ENCODE measurements around the gene COL21A1.

Gene COL21A1

DNA sequence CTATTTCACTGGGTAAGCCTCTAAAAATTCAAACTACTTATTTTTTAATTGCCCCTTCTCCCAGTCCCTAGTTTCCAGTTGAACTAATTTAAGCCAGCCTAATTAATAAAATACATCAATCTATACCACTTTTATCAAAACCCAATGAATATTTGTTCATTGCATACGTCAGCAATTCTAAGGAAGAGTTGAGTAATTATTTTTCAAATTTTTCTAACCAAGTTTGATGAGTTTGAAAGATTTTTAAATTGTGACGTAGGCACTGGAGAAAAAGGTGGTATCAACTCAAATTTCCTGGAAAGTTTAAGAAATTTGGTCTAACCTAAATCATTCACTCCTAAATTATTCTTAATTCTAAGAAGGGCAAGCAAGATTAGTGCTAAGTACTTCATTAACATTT, 35.7 kb downstream of the COL21A1 start:
- no peaks in the 10 kb centered on the region for H3K9me3 ChIP-seq (ENCODE audit: control insufficient read depth, low read length)
- TF ChIP-seq, protein P1, sequence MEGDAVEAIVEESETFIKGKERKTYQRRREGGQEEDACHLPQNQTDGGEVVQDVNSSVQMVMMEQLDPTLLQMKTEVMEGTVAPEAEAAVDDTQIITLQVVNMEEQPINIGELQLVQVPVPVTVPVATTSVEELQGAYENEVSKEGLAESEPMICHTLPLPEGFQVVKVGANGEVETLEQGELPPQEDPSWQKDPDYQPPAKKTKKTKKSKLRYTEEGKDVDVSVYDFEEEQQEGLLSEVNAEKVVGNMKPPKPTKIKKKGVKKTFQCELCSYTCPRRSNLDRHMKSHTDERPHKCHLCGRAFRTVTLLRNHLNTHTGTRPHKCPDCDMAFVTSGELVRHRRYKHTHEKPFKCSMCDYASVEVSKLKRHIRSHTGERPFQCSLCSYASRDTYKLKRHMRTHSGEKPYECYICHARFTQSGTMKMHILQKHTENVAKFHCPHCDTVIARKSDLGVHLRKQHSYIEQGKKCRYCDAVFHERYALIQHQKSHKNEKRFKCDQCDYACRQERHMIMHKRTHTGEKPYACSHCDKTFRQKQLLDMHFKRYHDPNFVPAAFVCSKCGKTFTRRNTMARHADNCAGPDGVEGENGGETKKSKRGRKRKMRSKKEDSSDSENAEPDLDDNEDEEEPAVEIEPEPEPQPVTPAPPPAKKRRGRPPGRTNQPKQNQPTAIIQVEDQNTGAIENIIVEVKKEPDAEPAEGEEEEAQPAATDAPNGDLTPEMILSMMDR (IDR thresholded peaks at IDR 0.05), result no peak
- H2AFZ ChIP-seq, result no peak overlapping the region
- no peaks in the 10 kb centered on the region for H3K4me1 ChIP-seq
- H3K79me2 ChIP-seq, result no peaks in the 10 kb centered on the region
- no peak overlapping the region for H3K4me3 ChIP-seq (ENCODE audit: low read depth, low read length)
- no peak overlapping the region for H3K27ac ChIP-seq
- H3K36me3 ChIP-seq (ENCODE audit: control insufficient read depth, insufficient read depth, low read length), result no peaks in the 10 kb centered on the region
- no peak overlapping the region for H3K4me2 ChIP-seq (ENCODE audit: low read length)
- H3K27me3 ChIP-seq (ENCODE audit: control insufficient read depth, insufficient read depth, low read length), result no peaks in the 10 kb centered on the region
- no peak overlapping the region for H3K9ac ChIP-seq

DNA sequence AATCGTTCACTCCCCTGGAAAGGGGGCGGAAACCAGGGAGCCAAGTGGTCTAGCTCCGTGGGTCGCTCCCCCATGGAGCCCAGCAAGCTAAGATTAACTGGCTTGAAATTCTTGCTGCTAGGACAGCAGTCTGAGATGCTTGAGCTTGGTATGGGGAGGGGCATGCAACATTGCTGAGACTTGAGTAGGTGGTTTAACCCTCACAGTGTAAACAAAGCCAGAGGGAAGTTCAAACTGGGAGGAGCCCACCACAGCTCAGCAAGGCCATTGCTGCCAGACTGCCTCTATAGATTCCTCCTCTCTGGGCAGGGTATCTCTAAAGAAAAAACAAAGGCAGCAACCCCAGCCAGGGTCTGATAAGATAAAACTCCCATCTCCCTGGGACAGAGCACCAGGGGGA, 43.2 kb downstream of the COL21A1 start:
- H3K9me3 ChIP-seq (ENCODE audit: control insufficient read depth, low read length), result no peaks in the 10 kb centered on the region
- no peak overlapping the region for H3K4me3 ChIP-seq (ENCODE audit: low read depth, low read length)
- H3K27me3 ChIP-seq (ENCODE audit: control insufficient read depth, insufficient read depth, low read length), result no peaks in the 10 kb centered on the region
- H3K4me2 ChIP-seq (ENCODE audit: low read length), result no peak overlapping the region
- no peaks in the 10 kb centered on the region for H3K36me3 ChIP-seq (ENCODE audit: control insufficient read depth, insufficient read depth, low read length)
- no peak overlapping the region for H3K27ac ChIP-seq
- no peak overlapping the region for H3K9ac ChIP-seq
- no peaks in the 10 kb centered on the region for H3K4me1 ChIP-seq
- H3K79me2 ChIP-seq, result no peaks in the 10 kb centered on the region
- no peak overlapping the region for H2AFZ ChIP-seq
- TF ChIP-seq, protein P1 (IDR thresholded peaks at IDR 0.05), result no peak

DNA sequence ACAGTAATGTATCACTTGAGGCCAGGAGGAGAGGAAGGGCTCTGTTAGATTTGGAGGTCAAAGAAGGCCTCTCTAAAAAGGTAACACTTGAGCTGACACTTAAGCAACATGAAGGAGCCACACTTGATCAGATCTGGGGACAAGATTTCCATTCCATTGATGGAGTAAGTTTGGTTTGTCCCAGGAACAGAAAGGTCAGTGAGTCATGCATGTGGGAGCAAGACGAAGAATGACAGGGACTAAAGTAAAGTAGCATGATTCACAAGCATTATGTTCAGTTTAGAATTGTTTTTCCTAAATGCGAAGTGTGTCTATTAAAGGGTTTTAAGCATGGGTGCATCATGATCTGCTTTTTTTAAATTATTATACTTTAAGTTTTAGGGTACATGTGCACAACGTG, 47.4 kb downstream of the COL21A1 start:
- H3K4me1 ChIP-seq, result no peaks in the 10 kb centered on the region
- H3K27me3 ChIP-seq (ENCODE audit: control insufficient read depth, insufficient read depth, low read length), result no peaks in the 10 kb centered on the region
- no peak overlapping the region for H2AFZ ChIP-seq
- no peaks in the 10 kb centered on the region for H3K9me3 ChIP-seq (ENCODE audit: control insufficient read depth, low read length)
- no peak overlapping the region for H3K27ac ChIP-seq
- no peaks in the 10 kb centered on the region for H3K36me3 ChIP-seq (ENCODE audit: control insufficient read depth, insufficient read depth, low read length)
- no peak overlapping the region for H3K4me3 ChIP-seq (ENCODE audit: low read depth, low read length)
- no peak overlapping the region for H3K4me2 ChIP-seq (ENCODE audit: low read length)
- H3K9ac ChIP-seq, result no peak overlapping the region
- no peaks in the 10 kb centered on the region for H3K79me2 ChIP-seq
- TF ChIP-seq, protein P1 (IDR thresholded peaks at IDR 0.05), result no peak

DNA sequence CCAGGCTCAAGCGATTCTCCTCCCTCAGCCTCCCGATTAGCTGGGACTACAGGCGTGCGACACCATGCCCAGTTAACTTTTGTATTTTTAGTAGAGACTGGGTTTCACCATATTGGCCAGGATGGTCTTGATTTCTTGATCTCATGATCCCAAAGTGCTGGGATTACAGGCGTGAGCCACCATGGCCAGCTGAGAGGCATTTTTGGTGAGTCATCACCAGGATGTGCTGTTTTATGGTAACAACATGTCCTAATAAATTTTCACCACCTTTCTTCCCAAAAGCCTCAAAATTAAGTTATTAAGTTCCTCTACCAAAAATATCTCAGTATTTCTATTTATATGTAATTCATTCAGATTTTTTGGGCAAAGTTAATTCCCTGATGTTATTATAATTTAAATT, 53.5 kb downstream of the COL21A1 start:
- H3K79me2 ChIP-seq, result no peaks in the 10 kb centered on the region
- TF ChIP-seq, protein P1 (IDR thresholded peaks at IDR 0.05), result no peak

DNA sequence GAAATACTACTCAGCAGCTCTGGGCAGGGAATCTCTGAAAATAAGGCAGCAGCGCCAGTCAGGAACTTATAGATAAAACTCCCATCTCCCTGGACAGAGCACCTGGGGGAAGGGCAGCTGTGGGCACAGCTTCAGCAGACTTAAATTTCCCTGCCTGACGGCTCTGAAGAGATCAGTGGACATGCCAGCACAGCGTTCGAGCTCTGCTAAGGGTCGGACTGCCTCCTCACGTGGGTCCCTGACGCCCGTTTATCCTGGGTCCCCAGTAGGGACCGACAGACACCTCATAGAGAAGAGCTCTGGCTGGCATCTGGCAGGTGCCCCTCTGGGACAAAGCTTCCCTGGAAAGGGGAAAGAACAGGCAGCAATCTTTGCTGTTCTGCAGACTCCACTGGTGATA, 59.0 kb downstream of the COL21A1 start:
- H3K9ac ChIP-seq, result no peak overlapping the region
- H3K4me3 ChIP-seq (ENCODE audit: low read depth, low read length), result no peak overlapping the region
- TF ChIP-seq, protein P1 (IDR thresholded peaks at IDR 0.05), result no peak
- H3K4me1 ChIP-seq, result no peaks in the 10 kb centered on the region
- H2AFZ ChIP-seq, result no peak overlapping the region
- no peaks in the 10 kb centered on the region for H3K27me3 ChIP-seq (ENCODE audit: control insufficient read depth, insufficient read depth, low read length)
- H3K36me3 ChIP-seq (ENCODE audit: control insufficient read depth, insufficient read depth, low read length), result no peaks in the 10 kb centered on the region
- H3K4me2 ChIP-seq (ENCODE audit: low read length), result no peak overlapping the region
- H3K9me3 ChIP-seq (ENCODE audit: control insufficient read depth, low read length), result no peaks in the 10 kb centered on the region
- H3K79me2 ChIP-seq, result no peaks in the 10 kb centered on the region
- H3K27ac ChIP-seq, result no peak overlapping the region

More for the DNA sequence above, 53.5 kb downstream of the COL21A1 start:
- no peak overlapping the region for H3K4me3 ChIP-seq (ENCODE audit: low read depth, low read length)
- H3K9ac ChIP-seq, result no peak overlapping the region
- no peaks in the 10 kb centered on the region for H3K36me3 ChIP-seq (ENCODE audit: control insufficient read depth, insufficient read depth, low read length)
- H3K27ac ChIP-seq, result no peak overlapping the region
- H2AFZ ChIP-seq, result no peak overlapping the region
- no peaks in the 10 kb centered on the region for H3K4me1 ChIP-seq
- H3K27me3 ChIP-seq (ENCODE audit: control insufficient read depth, insufficient read depth, low read length), result no peaks in the 10 kb centered on the region
- no peaks in the 10 kb centered on the region for H3K9me3 ChIP-seq (ENCODE audit: control insufficient read depth, low read length)
- no peak overlapping the region for H3K4me2 ChIP-seq (ENCODE audit: low read length)

Measured in parathyroid adenoma (tissue), 2 donors.